T-cell (primary cell): Measurements from ENCODE around the gene DGKA. TPM values are rescaled to one million over a fixed set of nuclear protein-coding genes. Genes with fewer than 3 reads are reported as not detected.

Source experiments
- ATAC-seq, 4 experiments: fragments of 200-7000 bp in 3 of 4; fragments of 150-1000 bp in 1 of 4; cut with Tn5 transposase; replicated peaks in 1 of 4; 1 replicate in 3 of 4; 2 replicates in 1 of 4; pipeline ENCODE4 v1.10.0; 2021; ENCODE audit warnings: moderate library complexity in 3 of 4, mild to moderate bottlenecking in 2 of 4, moderate number of reproducible peaks in 1 of 4
- CTCF ChIA-PET, 2 donors: fragments of 300-600 bp; sonication (Branson Sonifier 250); formaldehyde crosslinking; loops; one replicate each; lab custom pipeline; 2022; ENCODE audit warnings: antibody characterized with exemption in 2 of 2; lab: Charles Lee
- POLR2A ChIA-PET, 2 donors: fragments of 300-600 bp; sonication (Branson Sonifier 250); formaldehyde crosslinking; loops; one replicate each; lab custom pipeline; 2022; ENCODE audit warnings: antibody characterized with exemption in 2 of 2; lab: Charles Lee
- DNase-seq, 35 experiments: peaks; one replicate each; pipeline versions ENCODE4 v3.0.0 to v3.0.0-alpha.2; 2013 to 2023
- H3K27ac ChIP-seq: one replicate; pipeline ENCODE4 v1.5.1; 2013; ENCODE audit warnings: low read length
- H3K27me3 ChIP-seq, 2 experiments: replicated peaks in 1 of 2; 1 replicate in 1 of 2; 2 replicates in 1 of 2; pipeline versions ENCODE4 v1.6.1 to v1.7.0; 2013; ENCODE audit warnings: low read length in 1 of 2, mixed read lengths in 1 of 2; ENCODE audit not compliant: control insufficient read depth in 2 of 2, insufficient read depth in 2 of 2; ENCODE audit errors: extremely low read depth in 1 of 2
- H3K36me3 ChIP-seq, 2 donors: 1 replicate in 1 of 2; 2 replicates in 1 of 2; pipeline versions ENCODE4 v1.6.1 to v1.7.0; 2013; ENCODE audit warnings: low read length in 1 of 2; ENCODE audit not compliant: control insufficient read depth in 2 of 2, insufficient read depth in 1 of 2; ENCODE audit errors: extremely low read depth in 1 of 2
- H3K4me1 ChIP-seq, 2 experiments: 1 replicate in 1 of 2; 2 replicates in 1 of 2; pipeline versions ENCODE4 v1.6.1 to v1.7.0; 2013; ENCODE audit warnings: low read length in 2 of 2, mixed read lengths in 1 of 2; ENCODE audit not compliant: insufficient read depth in 2 of 2, control insufficient read depth in 1 of 2; ENCODE audit errors: extremely low read depth in 1 of 2
- H3K4me3 ChIP-seq, 2 donors: 1 replicate in 1 of 2; 2 replicates in 1 of 2; pipeline versions ENCODE4 v1.5.1 to v1.7.0; 2013; ENCODE audit warnings: mild to moderate bottlenecking in 2 of 2, low read length in 1 of 2, moderate library complexity in 1 of 2; ENCODE audit not compliant: control insufficient read depth in 1 of 2; ENCODE audit errors: extremely low read depth in 1 of 2
- H3K9me3 ChIP-seq: 2 replicates; pipeline ENCODE4 v1.7.0; 2013
- H3K27ac Mint-ChIP-seq, 2 donors: one replicate each; pipeline ENCODE4 v1.8.0; 2020 to 2021; ENCODE audit warnings: mild to moderate bottlenecking in 2 of 2, mixed read lengths in 2 of 2
- H3K27me3 Mint-ChIP-seq, 2 donors: one replicate each; pipeline ENCODE4 v1.8.0; 2021 to 2022; ENCODE audit warnings: mixed read lengths in 2 of 2
- H3K36me3 Mint-ChIP-seq: one replicate; pipeline ENCODE4 v1.8.0; 2021; ENCODE audit warnings: mixed read lengths
- H3K4me1 Mint-ChIP-seq, 3 donors: one replicate each; pipeline ENCODE4 v1.8.0; 2020 to 2022; ENCODE audit warnings: mixed read lengths in 3 of 3, mild to moderate bottlenecking in 1 of 3
- H3K4me3 Mint-ChIP-seq, 3 donors: one replicate each; pipeline ENCODE4 v1.8.0; 2020 to 2022; ENCODE audit warnings: mild to moderate bottlenecking in 3 of 3, mixed read lengths in 3 of 3, moderate library complexity in 3 of 3
- H3K9me3 Mint-ChIP-seq, 3 donors: one replicate each; pipeline ENCODE4 v1.8.0; 2020 to 2022; ENCODE audit warnings: mixed read lengths in 3 of 3
- WGBS: methylation state at CpG from one replicate; pipeline ENCODE4 v1.1.5; 2013; ENCODE audit warnings: missing lambda C conversion rate; ENCODE audit not compliant: insufficient coverage; 5-methylcytosine and 5-hydroxymethylcytosine counted together
- total RNA-seq, 35 experiments: library from RNA in 6 of 35; stranded (reverse) in 6 of 35; fragments of 120-200 nt in 1 of 35; gene quantifications; one replicate each; pipeline versions ENCODE4 v1.2.1 to v1.2.4 and lab custom pipeline; 2013 to 2026

Gene DGKA
- total RNA-seq, 5 donors from 2014 or later (not counting 1 experiment from before 2014, with no cell fraction given) = 896 to 1,314 (median 1,231) TPM

GRCh38 chr12:55955344-55955743, 24.4 kb downstream of the DGKA start:
- no peaks in the 10 kb centered on the region for H3K9me3 Mint-ChIP-seq
- H3K4me3 Mint-ChIP-seq = no peak overlapping the region
- Histone ChIP-seq H3K27me3 (no peaks in the 10 kb centered on the region), H3K4me1 (peaks cover 0 to 21% of the 10 kb centered on the region in 2 experiments), H3K36me3 (peaks cover 7 to 57% of the 10 kb centered on the region in 2 donors), H3K4me3 (no peak overlapping the region), H3K27ac (no peak overlapping the region), H3K9me3 (no peaks in the 10 kb centered on the region)
- no peaks in the 10 kb centered on the region for H3K27me3 Mint-ChIP-seq
- WGBS = 75% methylated on average over 1 of the region's 4 CpGs
- H3K27ac Mint-ChIP-seq = peak overlapping the region; percentile 81 to 88
- H3K36me3 Mint-ChIP-seq = peaks cover 31% of the 10 kb centered on the region
- DNase-seq (no peak), ATAC-seq (peak; percentile 25 to 34 (median 30))
- ChIA-PET POLR2A (no interaction called here), CTCF (interaction anchor here in 1 of 2 donors (0.7 to 1.2 kb wide), 2 partner anchors 19 to 405 kb away, joined by 3 read pairs; partner anchors contain the start of genes RAB5B and STAT2)
- H3K4me1 Mint-ChIP-seq = peaks cover 27 to 32% (median 31%) of the 10 kb centered on the region in 3 donors

- Histone ChIP-seq H3K9me3 (no peaks in the 10 kb centered on the region), H3K27me3 (no peaks in the 10 kb centered on the region), H3K36me3 (peaks cover 7 to 51% of the 10 kb centered on the region in 2 donors), H3K4me3 (no peak overlapping the region), H3K4me1 (peaks cover 0 to 21% of the 10 kb centered on the region in 2 experiments), H3K27ac (peak overlapping the region; percentile 5)
- Mint-ChIP-seq H3K4me1 (peaks cover 27 to 32% (median 31%) of the 10 kb centered on the region in 3 donors), H3K27ac (peak overlapping the region; percentile 81 to 88), H3K9me3 (no peaks in the 10 kb centered on the region), H3K27me3 (no peaks in the 10 kb centered on the region), H3K36me3 (peaks cover 31% of the 10 kb centered on the region), H3K4me3 (no peak overlapping the region)
- POLR2A ChIA-PET = no interaction called here
- DNase-seq = peak in 12 of 35 experiments; percentile 14 to 61 (median 30)
- WGBS = 89% methylated on average over 6 of the region's 6 CpGs
- CTCF ChIA-PET = interaction anchor here in 1 of 2 donors (0.7 kb wide), 1 partner anchor 404 kb away, joined by 3 read pairs; the partner anchor contains the start of gene STAT2
- ATAC-seq = peak; percentile 68 to 84 (median 72)
Observed at GRCh38 chr12:55955800-55956508, 25.0 kb downstream of the DGKA start.

DNA sequence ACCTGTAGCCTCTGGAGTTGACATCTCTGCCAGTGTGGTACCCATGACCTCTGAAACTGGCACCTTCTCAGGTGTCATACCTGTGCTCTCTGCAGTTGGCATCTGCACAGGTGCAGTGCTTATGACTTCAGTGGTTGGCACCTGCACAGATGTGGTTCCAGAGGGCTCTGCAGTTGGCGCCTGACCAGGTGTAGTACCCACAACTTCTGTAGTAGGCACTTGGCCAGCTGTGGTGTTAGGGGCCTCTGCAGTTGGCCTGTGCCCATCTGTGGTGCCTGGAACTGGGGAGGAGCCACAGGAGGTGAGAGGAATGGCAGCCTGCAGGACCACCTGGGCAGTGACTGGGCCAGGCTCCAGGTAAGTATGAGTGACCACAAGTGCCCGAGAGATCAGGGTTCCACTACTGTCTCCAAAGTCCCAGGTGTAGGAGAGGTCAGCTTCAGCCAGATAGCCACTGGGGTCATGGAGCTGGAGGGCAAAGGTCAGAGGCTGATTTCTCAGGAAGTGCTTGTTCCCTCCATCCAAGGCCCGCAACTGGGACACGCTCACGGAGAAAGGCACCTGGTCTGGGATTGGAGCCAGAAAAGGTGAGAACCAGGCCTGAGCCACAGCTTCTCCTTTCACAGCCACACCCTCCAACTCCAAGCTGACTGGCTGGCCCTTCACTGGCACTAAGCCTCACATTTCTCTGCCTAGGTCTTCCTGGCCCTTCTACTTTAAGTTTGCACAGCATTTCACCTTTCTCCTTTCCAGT, 26.3 kb downstream of the DGKA start:
- H3K27ac ChIP-seq = peak overlapping the region; percentile 44
- H3K36me3 Mint-ChIP-seq = peaks cover 19% of the 10 kb centered on the region
- no peaks in the 10 kb centered on the region for H3K27me3 Mint-ChIP-seq
- peaks cover 19 to 25% (median 20%) of the 10 kb centered on the region in 3 donors for H3K4me1 Mint-ChIP-seq
- no peaks in the 10 kb centered on the region for H3K9me3 ChIP-seq
- ATAC-seq (peak in 1 of 4 experiments; percentile 5), DNase-seq (peak in 1 of 35 experiments; percentile 7)
- no peak overlapping the region for H3K4me3 ChIP-seq
- ChIA-PET POLR2A (interaction anchor here in 1 of 2 donors (1.0 kb wide), 1 partner anchor 16 kb away, joined by 3 read pairs; the partner anchor contains the start of gene RAB5B), CTCF (interaction anchor here (0.5 kb wide), 2 partner anchors 26 to 910 kb away, joined by 4 to 9 read pairs; no protein-coding TSS in a partner anchor)
- no peak overlapping the region for H3K4me3 Mint-ChIP-seq
- no peaks in the 10 kb centered on the region for H3K9me3 Mint-ChIP-seq
- H3K4me1 ChIP-seq = peaks cover 0 to 18% of the 10 kb centered on the region in 2 experiments
- H3K36me3 ChIP-seq = peaks cover 0 to 37% of the 10 kb centered on the region in 2 donors
- H3K27me3 ChIP-seq = no peaks in the 10 kb centered on the region
- WGBS = 81% methylated on average over 5 of the region's 5 CpGs
- H3K27ac Mint-ChIP-seq = peak overlapping the region; percentile 78 to 88

DNA sequence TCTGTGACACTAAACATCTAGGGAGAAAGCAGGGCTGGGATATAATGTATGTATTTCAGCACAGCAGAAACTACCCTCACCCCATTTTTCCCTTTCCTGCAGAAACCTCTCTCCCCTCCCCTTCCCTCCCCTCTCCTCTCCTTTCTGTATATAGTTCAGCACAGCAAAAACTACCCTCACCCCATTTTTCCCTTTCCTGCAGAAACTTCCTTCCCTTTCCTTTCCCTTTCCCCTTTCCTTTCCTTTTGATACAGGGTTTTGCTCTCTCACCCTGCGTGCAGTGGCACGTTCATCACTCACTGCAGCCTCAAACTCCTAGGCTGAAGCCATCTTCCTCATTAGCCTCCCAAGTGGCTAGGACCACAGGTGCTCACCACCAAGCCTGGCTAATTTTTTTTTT, 32.8 kb downstream of the DGKA start:
- peaks cover 0 to 3% of the 10 kb centered on the region in 2 donors for H3K36me3 ChIP-seq
- ChIA-PET CTCF (no interaction called here), POLR2A (no interaction called here)
- H3K4me1 Mint-ChIP-seq = peaks cover 30 to 32% (median 31%) of the 10 kb centered on the region in 3 donors
- H3K9me3 ChIP-seq = no peaks in the 10 kb centered on the region
- peaks cover 10 to 27% of the 10 kb centered on the region in 2 experiments for H3K4me1 ChIP-seq
- no peak overlapping the region for H3K4me3 Mint-ChIP-seq
- no peaks in the 10 kb centered on the region for H3K9me3 Mint-ChIP-seq
- no peaks in the 10 kb centered on the region for H3K27me3 ChIP-seq
- no peak overlapping the region for H3K4me3 ChIP-seq
- whole genome bisulfite sequencing = 90% methylated on average over 2 of the region's 2 CpGs
- ATAC-seq (no peak), DNase-seq (no peak)
- no peaks in the 10 kb centered on the region for H3K27me3 Mint-ChIP-seq
- no peak overlapping the region for H3K27ac Mint-ChIP-seq
- H3K27ac ChIP-seq = no peak overlapping the region
- no peaks in the 10 kb centered on the region for H3K36me3 Mint-ChIP-seq

- H3K36me3 Mint-ChIP-seq = no peaks in the 10 kb centered on the region
- POLR2A ChIA-PET = no interaction called here
- DNase-seq (no peak), ATAC-seq (no peak)
- Histone ChIP-seq H3K4me3 (no peak overlapping the region), H3K36me3 (peaks cover 0 to 5% of the 10 kb centered on the region in 2 donors), H3K27me3 (no peaks in the 10 kb centered on the region), H3K4me1 (peaks cover 10 to 25% of the 10 kb centered on the region in 2 experiments), H3K9me3 (no peaks in the 10 kb centered on the region), H3K27ac (no peak overlapping the region)
- H3K4me3 Mint-ChIP-seq = peak overlapping the region; percentile 90 to 97 (median 92)
- no peaks in the 10 kb centered on the region for H3K27me3 Mint-ChIP-seq
- H3K27ac Mint-ChIP-seq = peak overlapping the region; percentile 8 to 25
- CTCF ChIA-PET = no interaction called here
- H3K9me3 Mint-ChIP-seq = no peaks in the 10 kb centered on the region
- WGBS = 95% methylated on average over 4 of the region's 5 CpGs
- peaks cover 30 to 31% (median 30%) of the 10 kb centered on the region in 3 donors for H3K4me1 Mint-ChIP-seq
Observed at GRCh38 chr12:55965240-55965639, 34.3 kb downstream of the DGKA start.

- peak within 1 kb of the TSS; percentile 90 to 97 (median 92) for H3K4me3 Mint-ChIP-seq
- Histone ChIP-seq H3K36me3 (peaks cover 0 to 7% of the 10 kb centered on the region in 2 donors), H3K9me3 (no peaks in the 10 kb centered on the region), H3K4me3 (peak within 1 kb of the TSS; percentile 67 to 90), H3K27ac (no peak within 1 kb of the TSS), H3K4me1 (peaks cover 10 to 25% of the 10 kb centered on the region in 2 experiments), H3K27me3 (no peaks in the 10 kb centered on the region)
- ATAC-seq (no peak), DNase-seq (no peak)
- 35% methylated on average over 2 of the region's 4 CpGs for WGBS
- H3K36me3 Mint-ChIP-seq = no peaks in the 10 kb centered on the region
- H3K9me3 Mint-ChIP-seq = no peaks in the 10 kb centered on the region
- H3K4me1 Mint-ChIP-seq = peaks cover 30 to 31% (median 30%) of the 10 kb centered on the region in 3 donors
- POLR2A ChIA-PET = no interaction called here
- peak within 1 kb of the TSS; percentile 68 to 74 for H3K27ac Mint-ChIP-seq
- no peaks in the 10 kb centered on the region for H3K27me3 Mint-ChIP-seq
- CTCF ChIA-PET = no interaction called here
Observed at GRCh38 chr12:55965941-55966407, 35.0 kb downstream of the DGKA start, which contains the start of gene PMEL. Gene PMEL, minus strand, starts transcription at chr12:55966042. Its CDS starts 31 bp downstream, at chr12:55966011.
